GM18517 (cell line): ENCODE data around the gene HOXB2.
"Not testable (repeated sequence)": the region's sequence is repeated elsewhere in the genome, so short reads cannot be mapped to it uniquely, and the experiment has no call there.

Source experiments
- ATAC-seq: cut with Tn5 transposase; IDR thresholded peaks from one replicate; pipeline ENCODE4 v1.9.1; 2021; ENCODE audit warnings: mild to moderate bottlenecking, moderate library complexity; ENCODE audit not compliant: unreplicated experiment

HOXB2 gene

GRCh38 chr17:48542114-48542656 lies 2.7 kb downstream of the HOXB2 start:
- ATAC-seq = no peak

GRCh38 chr17:48541577-48542113 lies 3.3 kb downstream of the HOXB2 start:
- ATAC-seq = no peak

GRCh38 chr17:48541036-48541576 lies 3.8 kb downstream of the HOXB2 start:
- no peak for ATAC-seq

- no peak for ATAC-seq
Observed at GRCh38 chr17:48540213-48540612, 4.7 kb downstream of the HOXB2 start.

- ATAC-seq = no peak
Observed at GRCh38 chr17:48539177-48539576, 5.7 kb downstream of the HOXB2 start.

GRCh38 chr17:48537316-48537715 lies 7.6 kb downstream of the HOXB2 start:
- ATAC-seq = no peak

- not testable (repeated sequence) for ATAC-seq
Observed at GRCh38 chr17:48535793-48536559, 8.9 kb downstream of the HOXB2 start.

- ATAC-seq = no peak
Observed at GRCh38 chr17:48532261-48532660, 12.6 kb downstream of the HOXB2 start.

DNA sequence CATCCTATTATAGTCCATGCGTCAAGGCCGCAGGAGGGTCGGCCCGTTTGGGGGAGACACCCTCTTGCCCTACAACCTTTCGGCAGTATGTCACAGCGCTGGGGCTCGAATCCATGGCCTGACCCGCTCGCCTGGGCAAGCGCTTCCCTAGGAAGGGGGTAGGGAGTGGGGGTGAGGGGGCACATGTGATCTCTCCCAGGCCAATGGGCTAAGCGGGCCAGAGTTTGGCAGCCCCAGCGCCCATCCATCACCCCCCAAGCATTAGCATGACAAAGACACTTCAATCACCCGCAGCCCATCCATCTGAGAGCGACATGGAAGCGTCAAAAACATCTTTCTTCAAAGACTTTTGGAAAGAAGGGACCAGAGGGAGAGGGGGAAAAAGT lies 14.0 kb downstream of the HOXB2 start, which contains the start of gene HOXB1:
HOXB1 (minus strand) TSS at position 125 of the 386 bp plus-strand sequence; CDS start at position 18, 107 bp downstream.
- no peak for ATAC-seq

- no peak for ATAC-seq
Observed at GRCh38 chr17:48530208-48530886, 14.6 kb downstream of the HOXB2 start.

DNA sequence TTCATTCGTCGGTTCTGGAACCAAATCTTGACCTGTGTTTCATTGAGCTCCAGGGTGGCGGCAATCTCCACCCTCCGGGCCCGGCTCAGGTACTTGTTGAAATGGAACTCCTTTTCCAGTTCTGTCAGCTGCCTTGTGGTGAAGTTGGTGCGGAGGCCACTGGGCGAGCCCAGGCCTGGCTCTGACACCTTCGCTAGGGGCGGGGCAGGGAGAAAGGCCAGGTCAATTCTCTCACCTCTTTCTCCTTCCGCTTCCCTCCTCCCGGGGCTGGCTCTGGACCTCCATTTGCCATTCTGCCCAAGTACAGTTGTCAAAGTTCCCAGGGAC lies 15.3 kb downstream of the HOXB2 start:
- ATAC-seq = no peak

GRCh38 chr17:48528936-48529682 lies 15.8 kb downstream of the HOXB2 start:
- no peak for ATAC-seq

DNA sequence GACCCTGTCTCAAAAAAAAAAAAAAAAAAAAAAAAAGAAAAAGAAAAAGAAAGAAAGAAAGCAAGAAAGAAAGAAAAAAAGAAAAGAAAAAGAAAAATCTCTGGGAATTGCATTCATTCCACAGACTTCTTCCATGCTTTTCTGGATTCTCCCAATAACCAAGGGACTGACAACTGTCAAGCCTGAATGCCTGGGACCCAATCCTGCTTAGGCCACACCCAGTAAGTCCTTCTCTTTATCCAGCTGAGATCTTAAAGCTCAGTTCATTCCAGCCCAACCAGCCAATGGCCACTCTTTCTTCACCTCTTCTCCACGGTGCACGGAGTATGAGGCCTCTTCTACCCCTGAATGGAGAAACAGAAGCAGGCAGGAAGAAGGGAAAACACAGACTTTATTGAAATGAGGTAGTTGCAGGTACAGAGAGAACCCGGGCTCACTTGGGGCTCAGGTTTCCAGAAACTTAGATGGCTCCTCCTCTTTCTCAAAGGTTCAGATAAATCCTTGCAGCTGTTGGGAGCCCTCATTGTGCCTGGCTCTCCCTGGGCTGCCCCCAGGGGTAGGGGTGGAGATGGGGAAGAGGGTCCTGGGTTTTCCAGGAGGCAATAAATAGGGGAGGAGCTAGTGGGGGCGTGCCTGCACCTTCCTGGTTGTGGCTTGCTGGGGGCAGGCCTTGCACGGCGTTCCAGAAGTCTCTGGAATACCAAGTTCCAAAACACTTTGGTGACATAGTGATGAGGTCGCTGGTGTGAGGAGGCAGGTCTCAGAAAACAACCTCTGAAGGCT lies 16.6 kb downstream of the HOXB2 start:
- ATAC-seq = no peak

DNA sequence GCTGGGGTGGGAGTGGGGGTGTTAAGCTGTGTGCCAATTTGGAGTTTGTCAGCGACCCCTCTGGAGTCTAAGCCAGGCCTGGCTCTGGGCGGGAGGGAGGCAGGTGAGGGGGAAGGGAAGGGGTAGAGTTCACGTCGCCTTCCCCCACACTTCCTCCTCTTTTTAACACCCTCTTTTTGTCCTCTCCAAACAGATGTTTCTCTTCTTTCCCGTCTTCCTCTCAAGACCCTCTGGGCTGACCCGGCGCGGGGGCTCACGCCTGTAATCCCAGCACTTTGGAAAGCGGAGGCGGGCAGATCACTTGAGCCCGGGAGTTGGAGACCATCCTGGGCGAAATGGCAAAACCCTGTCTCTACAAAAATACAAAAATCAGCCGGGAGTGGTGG lies 17.4 kb downstream of the HOXB2 start:
- ATAC-seq = no peak

DNA sequence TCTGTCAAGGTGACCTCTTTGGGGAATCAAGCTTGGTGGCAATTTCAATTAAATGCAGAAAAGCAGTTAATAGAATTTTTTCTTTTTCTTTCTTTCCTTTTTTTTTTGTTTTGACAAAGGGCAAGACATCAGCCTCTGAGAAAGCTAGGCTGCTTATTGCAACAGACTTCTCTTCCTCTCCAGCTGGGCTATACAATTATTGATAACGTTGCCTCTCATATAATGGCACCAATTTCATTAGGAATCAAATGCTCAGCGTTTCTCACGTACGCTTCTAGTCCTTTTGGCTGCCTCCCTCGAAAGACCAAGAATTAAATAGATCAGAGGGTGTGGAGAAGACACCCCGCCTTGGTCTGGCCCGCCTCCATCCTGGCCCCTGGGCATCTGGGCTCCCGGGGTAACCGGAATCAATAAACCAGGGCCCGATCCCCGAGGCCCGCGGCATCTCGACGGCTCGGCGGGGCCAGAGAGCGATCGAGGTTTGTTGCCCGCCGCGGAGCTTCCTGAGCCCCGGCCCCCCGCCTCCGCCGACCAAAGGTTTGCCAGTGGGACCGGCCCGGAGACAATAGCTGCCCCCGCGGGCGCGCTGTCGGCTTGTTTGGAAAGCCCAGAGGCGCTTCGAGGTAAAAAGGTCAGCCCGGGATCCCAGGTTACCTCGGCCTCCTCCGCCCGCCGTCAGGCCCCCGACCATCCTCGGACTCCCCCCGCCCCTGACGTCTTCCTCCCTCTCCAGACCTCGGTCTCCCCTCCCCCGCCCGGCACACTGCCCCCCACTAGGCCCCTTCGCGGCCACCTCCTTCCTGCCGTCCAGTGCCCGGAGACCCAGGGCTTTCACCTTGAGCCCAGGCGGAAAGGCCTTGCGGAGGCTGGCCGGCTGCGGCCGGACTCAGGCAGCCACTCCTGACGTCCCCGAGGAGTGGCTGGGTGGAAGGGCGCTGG lies 18.0 kb downstream of the HOXB2 start:
- no peak for ATAC-seq

- no peak for ATAC-seq
Observed at GRCh38 chr17:48523010-48523409, 21.9 kb downstream of the HOXB2 start.

DNA sequence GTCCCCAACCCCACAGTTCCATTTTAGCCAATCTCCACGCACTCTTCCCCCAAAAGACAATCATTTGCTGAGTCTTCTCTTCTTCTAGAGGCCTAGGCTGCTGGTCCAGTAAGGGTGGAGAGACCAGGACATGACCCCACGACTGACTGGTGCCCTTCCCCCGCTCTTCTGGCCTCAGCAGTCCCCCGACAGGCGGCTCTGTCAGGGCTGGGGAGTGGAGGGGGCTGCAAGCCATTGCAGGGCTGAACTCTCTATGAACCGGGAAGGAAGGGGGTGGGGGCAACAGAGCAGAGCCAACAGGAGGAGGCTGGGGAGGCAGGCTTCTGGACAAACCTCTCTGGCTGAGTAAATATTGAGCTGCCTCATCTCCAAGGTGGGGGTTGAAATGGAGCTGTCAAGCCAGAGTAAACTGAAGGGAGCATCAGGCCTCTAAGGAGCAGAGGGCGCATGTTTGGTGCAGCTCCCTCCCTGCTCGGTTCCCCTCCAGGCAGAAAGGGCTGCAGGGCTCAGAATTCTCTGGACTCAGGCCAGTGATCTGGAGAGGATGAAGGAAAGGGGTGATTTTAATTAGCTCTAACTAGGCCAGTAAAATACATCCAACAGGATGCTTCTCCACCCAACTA lies 22.8 kb downstream of the HOXB2 start:
- no peak for ATAC-seq

GRCh38 chr17:48520631-48521079 lies 24.3 kb downstream of the HOXB2 start:
- ATAC-seq = no peak

GRCh38 chr17:48519427-48519826 lies 25.5 kb downstream of the HOXB2 start:
- ATAC-seq = no peak
